ENCODE data around the gene USH1C.

- TF ChIP-seq CTCF (IDR thresholded peaks at IDR 0.05) (no peak), POLR2A (IDR thresholded peaks at IDR 0.05) (no peak)
Observed at GRCh38 chr11:17531071-17531600, 13.1 kb downstream of the USH1C start.

Measured in ovary (tissue), 3 donors.